Activated T-cell treated with anti-CD3 and anti-CD28 coated beads for 4 hours (primary cell): ENCODE results near the gene DLL3.
"Not testable (repeated sequence)": the region's sequence is repeated elsewhere in the genome, so short reads cannot be mapped to it uniquely, and the experiment has no call there.

Source experiments
- DNase-seq: peaks from one replicate; pipeline ENCODE4 v3.0.0-alpha.2; 2020

DLL3 gene, protein sequence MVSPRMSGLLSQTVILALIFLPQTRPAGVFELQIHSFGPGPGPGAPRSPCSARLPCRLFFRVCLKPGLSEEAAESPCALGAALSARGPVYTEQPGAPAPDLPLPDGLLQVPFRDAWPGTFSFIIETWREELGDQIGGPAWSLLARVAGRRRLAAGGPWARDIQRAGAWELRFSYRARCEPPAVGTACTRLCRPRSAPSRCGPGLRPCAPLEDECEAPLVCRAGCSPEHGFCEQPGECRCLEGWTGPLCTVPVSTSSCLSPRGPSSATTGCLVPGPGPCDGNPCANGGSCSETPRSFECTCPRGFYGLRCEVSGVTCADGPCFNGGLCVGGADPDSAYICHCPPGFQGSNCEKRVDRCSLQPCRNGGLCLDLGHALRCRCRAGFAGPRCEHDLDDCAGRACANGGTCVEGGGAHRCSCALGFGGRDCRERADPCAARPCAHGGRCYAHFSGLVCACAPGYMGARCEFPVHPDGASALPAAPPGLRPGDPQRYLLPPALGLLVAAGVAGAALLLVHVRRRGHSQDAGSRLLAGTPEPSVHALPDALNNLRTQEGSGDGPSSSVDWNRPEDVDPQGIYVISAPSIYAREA

DNA sequence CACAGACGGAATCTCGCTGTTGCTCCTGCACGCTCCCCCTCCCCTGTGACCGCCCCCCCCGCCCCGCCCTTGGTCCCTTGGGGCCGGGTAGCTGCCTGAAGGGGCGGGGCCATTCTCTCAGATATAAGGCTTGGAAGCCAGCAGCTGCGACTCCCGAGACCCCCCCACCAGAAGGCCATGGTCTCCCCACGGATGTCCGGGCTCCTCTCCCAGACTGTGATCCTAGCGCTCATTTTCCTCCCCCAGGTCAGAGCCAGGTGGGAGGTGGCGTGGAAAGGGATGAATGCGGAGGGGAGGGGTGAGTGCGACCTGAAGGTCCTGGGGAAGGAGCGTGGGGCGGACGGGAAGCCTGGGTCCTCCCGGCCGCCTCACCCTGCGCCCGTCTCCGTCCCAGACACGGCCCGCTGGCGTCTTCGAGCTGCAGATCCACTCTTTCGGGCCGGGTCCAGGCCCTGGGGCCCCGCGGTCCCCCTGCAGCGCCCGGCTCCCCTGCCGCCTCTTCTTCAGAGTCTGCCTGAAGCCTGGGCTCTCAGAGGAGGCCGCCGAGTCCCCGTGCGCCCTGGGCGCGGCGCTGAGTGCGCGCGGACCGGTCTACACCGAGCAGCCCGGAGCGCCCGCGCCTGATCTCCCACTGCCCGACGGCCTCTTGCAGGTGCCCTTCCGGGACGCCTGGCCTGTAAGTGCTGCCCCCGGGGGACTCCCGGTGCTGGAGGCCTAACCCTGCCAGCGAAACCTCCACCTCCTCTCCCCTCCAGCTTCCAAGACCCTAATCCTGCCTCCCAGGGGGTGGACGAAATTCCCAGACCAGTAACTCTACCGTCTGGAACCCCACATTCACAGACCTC, at the start of gene DLL3:
TSS of gene DLL3 (plus strand) at position 150 of the 845 bp plus-strand sequence. CDS start at position 178, 28 bp downstream.
- DNase-seq: no peak

DNA sequence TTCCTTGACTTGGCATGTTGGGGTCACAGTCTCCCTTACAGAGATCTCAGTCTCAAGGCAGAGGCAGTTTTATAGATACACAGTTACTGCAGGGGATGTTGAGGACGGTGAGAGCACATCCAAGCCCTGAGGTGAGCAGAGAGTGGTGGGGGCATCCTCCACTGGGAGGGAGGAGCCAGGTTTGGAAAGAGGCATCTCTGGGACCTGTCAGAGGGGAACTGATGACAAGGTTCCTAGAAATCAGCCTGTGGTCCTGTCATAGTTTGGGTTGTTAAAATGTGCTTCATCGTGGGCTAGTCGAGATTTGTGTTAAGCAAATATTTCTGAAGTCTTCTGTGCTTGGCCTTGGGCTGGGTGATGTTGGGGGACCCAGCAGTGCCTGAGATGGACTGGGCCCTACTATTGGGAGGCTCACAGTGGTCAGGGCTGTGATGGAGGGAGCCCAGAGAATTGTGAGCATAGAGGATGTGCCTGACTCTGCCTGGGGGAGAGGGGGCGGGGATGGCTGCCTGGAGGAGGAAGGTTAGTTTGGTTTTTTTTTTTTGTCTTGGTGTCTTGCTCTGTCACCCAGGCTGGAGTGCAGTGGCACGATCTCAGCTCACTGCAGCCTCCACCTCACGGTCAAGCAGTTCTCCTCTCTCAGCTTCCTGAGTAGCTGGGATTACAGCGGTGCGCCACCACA, 49.5 kb upstream of the DLL3 start:
- no peak for DNase-seq

DNA sequence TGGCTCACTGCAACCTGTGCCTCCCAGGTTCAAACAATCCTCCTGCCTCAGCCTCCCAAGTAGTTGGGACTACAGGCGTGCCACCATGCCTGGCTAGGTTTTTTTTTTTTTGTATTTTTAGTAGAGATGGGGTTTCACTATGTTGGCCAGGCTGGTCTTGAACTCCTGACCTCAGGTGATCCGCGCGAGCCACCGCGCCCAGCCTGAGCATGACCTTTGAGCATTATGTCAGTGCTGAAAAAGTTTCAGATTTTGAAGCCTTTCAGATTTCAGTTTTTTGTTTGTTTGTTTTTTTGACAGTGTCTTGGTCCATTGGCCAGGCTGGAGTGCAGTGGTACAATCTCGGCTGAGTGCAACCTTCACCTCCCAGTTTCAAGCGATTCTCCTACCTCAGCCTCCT, 47.5 kb upstream of the DLL3 start:
- DNase-seq: not testable (repeated sequence)

DNA sequence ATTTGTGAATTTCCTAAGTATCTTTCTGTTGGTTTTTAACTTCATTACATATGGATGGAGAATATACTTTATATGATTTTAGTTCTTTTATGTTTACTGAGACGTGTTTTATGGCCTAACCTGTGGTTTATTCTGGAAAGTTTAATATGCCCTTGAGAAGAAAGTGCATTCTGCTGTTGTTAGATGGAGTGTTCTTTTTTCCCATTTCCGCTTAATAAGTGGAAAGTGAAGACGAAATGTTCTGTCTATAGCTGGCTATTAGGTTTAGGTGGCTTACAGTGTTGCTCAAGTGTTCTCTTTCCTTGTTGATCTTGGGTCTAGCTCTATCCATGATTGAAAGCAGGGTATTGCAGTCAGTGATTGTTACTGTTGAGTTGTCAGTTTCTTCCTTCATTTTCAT, 35.3 kb upstream of the DLL3 start:
- DNase-seq: no peak

DNA sequence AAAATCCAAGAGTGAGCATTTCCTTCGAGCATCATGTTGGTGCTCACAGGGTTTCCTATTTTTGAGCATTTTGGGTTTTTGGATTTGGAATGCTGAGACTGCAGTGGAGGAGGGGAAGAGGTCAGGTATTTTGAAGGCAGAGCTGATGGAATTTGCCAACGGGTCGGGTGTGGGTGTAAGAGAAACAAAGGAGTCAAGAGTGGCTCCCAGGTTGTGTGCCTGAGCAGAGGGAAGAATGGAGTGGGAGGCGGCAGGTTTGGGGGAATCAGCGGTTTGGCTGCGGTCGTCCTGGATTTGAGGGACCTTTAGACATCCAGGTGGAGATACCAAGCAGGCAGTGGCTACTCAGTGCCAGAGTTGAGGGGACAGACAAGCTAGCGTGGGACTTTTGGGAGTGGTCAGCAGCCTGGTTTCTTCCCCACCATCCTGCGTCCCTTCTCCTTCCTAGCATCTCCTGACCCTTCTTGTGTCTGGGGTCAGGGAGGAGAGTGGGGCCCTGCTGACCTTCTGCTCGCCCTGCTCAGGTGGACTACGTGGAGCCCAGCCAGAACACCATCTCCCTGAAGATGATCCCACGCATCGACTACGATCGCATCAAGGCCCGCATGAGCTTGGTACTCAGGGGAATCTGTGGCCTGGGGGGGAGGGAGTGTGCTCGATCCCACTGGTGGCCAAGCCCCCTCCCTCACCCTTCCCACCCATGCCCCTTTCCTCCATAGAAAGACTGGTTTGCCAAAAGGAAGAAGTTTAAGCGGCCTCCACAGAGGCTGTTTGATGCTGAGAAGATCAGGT, 32.6 kb upstream of the DLL3 start:
- DNase-seq: no peak

DNA sequence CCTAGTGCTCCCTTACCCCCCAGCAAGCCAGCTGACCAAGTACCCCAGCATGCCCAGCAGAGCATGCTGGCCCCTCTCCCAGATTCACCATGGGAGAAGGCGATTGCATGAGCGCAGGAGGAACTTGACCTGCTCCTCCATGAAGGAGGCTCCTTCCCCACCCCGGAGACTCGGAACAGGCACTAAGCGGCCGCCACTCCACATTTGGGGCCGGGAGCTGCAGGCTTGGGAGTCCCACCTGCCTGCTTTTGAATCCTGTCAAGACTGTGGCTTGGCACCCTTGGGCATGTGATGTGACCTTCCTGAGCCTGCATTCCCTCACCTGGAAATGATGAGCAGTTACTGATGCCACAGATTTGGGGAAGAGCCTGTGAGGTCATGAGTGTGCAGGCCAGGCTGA, 30.8 kb upstream of the DLL3 start:
- no peak for DNase-seq

DNA sequence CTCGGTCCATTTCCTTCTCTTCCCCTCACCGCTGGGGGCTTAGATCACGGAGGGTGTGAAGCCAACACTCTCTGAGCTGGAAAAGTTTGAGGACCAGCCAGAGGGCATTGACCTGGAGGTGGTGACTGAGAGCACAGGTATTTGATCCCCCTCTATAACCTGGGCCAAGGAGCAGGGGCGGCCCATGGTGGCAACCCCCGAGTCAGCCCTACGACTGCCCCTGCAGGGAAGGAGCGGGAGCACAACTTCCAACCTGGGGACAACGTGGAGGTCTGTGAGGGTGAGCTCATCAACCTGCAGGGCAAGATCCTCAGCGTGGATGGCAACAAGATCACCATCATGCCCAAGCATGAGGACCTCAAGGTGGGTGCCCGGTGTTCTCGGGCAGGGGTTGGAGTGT, 29.7 kb upstream of the DLL3 start:
- DNase-seq: no peak

DNA sequence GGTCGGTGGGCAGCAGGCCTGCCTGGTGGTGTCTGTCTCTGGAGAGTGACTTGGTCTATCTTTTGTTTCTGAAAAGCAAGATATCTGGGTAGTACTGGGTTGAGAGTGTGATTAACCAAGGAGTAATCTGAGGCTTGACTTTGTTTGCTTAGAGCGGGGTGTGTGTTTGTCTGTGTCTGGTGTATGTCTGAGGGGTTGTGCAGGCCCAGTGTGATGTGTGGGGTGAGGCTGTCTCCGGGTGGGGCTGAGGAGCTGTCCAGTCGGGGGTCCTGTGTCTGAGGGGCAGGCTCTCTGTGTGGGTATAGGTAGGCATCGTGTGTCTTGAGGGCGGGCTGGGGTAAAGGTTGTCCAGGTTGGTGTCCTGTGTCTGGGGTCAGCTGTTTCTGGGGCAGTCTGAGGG, 29.2 kb upstream of the DLL3 start:
- no peak for DNase-seq

DNA sequence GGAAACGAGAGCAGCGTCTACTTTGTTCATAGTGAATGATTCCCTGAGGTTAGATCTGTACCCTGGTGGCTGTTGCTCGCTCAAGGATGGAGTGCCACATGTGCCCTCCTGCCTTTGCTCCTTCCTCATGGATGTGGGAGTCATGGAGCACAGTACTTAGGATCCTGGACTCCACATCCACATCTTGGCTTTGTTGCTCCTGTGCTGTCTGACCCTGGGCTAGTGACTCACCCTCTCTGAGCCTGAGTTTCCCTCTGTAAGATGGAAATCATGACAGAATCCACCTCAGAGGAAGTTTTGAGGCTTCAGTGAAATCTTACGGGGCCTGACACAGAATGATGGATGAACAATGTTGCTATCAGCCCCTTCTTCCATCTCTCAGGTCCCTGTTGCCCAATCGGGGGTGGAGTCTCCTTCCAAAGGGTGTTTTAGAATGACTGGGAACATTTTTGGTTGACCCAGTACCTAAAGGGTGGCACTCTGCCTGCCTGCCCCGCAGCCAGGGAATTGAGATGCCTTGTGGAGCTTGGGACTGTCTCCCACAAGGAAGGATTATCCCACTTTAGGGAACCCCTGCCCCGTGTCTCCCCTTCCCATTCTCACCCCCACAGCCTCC, 27.9 kb upstream of the DLL3 start:
- DNase-seq: no peak

DNA sequence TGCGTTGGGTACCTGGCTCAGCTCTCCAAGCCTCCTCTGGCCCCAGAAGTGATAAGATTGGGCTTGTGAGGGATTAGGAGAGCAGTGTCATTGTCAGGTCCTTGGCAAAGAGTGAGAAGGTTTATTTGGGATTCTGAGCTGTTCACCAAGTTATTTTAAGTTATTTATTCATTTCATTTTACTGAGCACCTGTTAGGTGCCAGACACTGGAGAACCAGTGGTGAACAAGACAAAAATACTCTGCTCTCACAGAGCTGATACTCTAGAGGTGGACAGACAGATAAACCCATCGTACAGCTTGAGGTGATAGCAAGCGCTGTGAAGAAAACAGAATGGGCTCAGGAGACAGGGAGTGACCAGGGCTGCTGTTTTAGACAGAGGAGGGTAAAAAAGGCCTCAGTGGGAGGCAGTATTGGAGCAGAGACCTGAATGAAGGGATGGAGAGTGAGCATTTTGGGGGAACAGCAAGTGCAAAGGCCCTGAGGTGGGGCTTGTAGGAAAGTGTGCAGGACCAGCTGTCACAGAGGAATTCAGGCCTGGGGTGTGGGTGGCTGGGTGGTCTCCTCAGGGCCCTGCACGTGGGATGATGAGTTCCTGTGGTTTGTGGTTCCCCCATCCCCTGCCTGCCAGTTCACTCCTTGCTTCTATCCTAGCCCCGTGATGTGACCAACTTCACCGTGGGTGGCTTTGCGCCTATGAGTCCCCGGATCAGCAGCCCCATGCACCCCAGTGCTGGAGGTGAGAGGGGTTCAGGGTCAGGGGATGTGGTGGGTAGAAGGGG, 26.8 kb upstream of the DLL3 start:
- no peak for DNase-seq

DNA sequence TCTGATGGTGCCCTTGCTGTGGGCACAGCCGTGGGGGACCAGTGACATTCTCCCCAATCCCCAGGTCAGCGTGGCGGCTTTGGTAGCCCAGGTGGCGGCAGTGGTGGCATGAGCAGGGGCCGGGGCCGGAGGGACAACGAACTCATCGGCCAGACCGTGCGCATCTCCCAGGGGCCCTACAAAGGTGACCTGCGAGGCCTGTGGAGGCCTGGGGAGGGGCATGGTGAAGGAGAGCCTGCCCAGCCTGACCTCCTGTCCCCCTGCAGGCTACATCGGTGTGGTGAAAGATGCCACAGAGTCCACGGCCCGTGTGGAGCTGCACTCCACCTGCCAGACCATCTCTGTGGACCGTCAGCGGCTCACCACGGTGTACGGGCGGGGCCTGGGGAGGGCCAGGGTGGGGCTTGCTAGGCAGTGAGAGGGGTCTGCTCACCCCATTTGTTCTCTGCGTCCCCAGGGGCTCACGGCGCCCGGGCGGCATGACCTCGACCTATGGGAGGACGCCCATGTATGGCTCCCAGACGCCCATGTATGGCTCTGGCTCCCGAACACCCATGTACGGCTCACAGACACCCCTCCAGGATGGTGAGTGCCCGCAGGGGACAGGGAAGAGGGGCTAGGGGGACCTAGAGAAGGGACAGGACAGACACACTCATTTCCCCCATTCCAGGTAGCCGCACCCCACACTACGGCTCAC, 25.9 kb upstream of the DLL3 start:
- no peak for DNase-seq

DNA sequence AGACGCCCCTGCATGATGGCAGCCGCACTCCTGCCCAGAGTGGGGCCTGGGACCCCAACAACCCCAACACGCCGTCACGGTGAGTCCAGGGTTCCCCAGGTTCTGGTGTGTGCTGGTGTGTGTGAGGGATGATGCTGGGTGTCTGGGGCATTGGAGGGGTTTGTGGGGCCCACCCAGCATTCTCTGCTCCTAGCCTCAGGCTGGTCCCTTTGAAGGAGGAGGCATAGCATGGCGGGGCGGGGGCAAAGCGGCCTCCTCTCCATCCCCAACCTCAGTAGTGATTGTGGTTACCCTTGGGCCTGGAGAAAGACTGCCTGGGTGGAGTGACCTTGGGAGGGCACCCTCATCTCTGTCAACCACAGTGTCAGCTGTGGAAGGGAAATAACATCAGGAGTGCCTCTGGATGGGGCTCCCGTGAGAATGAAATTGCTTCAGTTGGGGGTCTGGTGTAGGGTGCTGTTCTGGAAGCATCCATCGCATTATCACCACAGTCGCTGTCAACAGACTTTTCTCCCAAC, 25.2 kb upstream of the DLL3 start:
- no peak for DNase-seq

DNA sequence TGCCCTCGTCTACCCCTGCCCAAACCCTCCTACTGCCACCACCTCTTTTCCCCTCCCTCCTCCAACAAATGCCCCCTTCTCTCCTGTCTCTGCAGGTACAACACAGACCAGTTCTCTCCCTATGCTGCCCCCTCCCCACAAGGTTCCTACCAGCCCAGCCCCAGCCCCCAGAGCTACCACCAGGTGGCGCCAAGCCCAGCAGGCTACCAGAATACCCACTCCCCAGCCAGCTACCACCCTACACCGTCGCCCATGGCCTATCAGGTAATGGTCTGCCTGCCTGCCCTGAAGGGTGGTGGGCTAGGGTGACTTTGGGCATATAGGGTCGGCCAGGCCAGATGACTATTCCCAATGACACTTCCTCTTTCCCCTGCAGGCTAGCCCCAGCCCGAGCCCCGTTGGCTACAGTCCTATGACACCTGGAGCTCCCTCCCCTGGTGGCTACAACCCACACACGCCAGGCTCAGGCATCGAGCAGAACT, 24.6 kb upstream of the DLL3 start:
- peak; percentile 69 for DNase-seq

DNA sequence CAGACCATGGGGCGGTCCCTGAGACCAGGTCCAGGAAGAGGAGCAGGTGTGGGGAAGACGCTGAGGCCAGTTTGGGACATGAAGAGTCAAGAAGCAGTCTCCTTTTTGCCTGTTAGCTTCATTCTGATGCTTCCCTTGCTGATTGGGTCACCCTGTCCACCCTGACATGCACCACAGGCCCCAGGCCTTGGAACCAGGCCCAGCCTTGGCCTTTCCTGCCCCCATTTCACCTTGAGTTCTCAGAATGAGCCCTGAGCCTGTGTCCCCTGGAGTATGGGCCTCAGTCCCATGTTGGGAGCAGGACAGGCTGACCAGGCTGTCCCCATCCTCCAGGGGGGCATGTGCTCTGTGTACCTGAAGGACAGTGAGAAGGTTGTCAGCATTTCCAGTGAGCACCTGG, 23.0 kb upstream of the DLL3 start:
- no peak for DNase-seq

DNA sequence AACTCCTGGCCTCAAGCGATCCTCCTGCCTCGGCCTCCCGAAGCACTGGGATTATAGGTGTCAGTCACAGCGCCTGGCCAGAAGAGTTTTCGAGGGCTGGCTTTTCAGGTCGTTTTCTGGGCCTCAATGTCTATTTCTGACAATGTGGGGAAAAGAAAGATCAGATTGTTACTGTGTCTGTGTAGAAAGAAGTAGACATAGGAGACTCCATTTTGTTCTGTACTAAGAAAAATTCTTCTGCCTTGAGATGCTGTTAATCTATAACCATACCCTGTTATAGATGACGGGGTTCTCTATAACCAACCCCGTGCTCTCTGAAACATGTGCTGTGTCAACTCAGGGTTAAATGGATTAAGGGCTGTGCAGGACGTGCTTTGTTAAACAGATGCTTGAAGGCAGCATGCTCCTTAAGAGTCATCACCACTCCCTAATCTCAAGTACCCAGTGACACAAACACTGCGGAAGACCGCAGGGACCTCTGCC, 19.4 kb upstream of the DLL3 start:
- DNase-seq: not testable (repeated sequence)

DNA sequence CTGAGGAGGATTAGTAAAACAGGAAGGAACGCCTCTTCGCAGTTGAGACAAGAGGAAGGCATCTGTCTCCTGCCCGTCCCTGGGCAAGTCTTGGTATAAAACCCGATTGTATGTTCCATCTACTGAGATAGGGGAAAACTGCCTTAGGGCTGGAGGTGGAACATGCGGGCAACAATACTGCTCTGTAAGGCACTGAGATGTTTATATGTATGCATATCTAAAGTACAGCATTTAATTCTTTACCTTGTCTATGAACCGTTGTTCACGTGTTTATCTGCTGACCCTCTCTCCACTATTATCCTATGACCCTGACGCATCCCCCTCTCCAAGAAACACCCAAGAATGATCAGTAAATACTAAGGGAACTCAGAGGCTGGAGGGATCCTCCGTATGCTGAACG, 18.8 kb upstream of the DLL3 start:
- no peak for DNase-seq

DNA sequence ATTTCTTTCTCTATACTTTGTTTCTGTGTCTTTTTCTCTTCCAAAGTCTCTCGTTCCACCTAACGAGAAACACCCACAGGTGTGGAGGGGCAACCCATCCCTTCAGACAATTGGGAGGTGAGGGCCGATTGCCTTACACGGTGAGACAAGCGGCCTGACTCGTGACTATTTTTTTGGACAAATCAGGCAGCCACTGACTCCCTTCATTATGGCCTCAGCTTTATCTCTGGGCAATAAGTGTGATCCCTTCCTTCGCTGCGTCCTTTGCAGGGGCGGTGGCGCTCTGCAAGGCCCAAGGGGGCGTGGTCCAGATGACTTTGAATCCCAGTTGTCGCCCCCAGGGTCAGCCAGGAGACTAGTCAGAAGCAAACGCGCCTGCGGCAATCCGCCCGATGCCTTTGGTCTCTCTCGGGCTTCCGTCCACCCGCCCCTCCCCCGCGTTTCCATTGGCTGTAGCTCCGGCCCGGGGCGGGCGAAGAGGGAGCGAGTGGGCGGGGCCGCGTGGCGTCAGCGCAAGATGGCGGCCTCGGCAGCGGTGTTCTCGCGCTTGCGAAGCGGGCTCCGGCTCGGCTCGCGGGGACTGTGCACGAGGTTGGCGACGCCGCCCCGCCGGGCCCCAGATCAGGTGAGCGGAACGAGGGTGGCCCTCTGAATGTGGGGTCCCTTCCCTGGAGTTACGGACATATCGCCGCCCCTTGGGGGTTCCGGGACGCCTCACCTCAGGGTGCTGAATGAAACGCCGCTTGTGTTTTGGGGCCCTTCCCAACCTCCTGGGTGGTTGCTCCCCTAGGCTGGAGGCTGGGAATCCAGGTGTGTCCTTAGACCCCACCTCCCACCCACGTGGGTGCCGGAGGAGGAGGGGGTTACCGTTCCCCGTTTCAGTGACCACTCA, 18.2 kb upstream of the DLL3 start, which contains the start of gene TIMM50:
TSS of gene TIMM50 (plus strand) at position 502 of the 892 bp plus-strand sequence. CDS start at position 518, 16 bp downstream.
- peak; percentile 97 for DNase-seq

DNA sequence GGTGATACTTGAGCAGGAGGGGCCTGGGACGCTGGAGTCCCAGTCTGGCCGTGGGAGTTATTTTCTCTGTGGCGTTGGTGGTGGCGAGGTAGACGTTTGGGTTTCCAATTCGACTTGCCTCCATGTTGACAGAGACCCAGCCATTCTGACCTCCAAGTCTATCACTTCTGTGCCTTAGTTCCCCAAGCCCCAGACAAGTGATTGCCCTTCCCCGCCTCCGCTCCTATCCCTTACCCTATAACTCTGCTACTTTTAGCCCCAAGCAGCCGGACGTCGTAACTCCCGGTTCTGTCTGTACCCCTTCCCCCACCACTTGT, 17.6 kb upstream of the DLL3 start:
- no peak for DNase-seq

DNA sequence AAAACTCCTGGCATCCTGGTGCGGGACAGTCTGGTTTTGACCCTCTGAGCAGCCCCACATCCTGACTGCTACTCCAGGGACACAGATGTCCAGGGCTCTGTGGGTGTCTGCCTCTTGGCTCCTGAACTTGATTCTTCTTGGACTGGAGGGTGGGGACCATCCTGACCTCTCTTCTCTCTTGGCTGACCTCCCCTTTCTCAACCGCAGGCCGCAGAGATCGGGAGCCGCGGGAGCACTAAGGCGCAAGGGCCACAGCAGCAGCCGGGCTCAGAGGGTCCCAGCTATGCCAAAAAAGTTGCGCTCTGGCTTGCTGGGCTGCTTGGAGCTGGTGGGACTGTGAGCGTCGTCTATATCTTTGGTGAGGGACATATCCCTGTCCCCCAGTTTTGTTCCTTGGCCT, 17.1 kb upstream of the DLL3 start:
- no peak for DNase-seq
